ENCODE data around the gene MRPS10.

Gene MRPS10

DNA sequence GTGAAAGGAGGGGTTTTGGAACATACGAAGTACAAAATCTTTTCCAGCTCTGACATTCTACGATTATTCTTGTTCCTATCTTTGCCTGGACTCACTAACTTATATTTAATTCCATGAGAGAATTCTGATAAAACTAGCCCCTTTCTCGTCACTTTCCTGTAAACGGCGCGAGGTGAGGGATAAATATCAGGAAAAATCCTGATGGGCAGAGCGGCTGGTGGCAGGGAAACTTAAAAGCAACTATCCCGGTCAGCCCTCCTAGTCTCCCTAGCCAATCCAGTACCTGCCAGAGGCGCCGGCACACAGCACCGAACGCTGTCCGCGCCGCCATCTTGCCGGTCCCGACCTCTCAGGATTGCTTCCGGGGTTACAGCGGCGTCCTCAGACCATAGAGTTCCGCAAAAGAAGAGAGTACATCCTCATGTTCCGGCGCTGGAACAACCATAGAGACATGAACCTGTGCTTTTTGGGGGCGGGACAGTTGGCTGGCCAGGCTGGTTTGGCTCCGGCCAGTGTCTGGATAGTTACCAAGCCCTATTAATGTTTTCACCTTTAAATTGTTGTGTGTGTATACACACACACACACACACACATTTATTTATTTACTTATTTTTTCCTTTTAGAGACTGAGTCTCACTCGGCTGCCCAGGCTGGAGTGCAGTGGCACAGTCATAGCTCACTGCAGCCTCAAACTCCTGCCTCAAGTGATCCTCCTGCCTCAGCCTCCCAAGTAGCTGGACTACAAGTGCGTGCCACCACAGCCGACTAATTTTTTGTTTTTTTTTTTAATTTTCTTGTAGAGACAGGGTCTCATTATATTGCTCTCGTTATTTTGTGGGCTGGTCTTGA, at the start of gene MRPS10:
MRPS10 (minus strand) TSS at position 343 of the 849 bp plus-strand sequence; CDS start at position 331, 12 bp downstream.
- H3K27ac ChIP-seq (ENCODE audit: low read depth, low read length): peak within 1 kb of the TSS; percentile 91
- peaks cover 13% of the 10 kb centered on the region for H3K4me1 ChIP-seq (ENCODE audit: insufficient read depth, low read length)
- H3K27me3 ChIP-seq (ENCODE audit: control insufficient read depth in 1 of 2, insufficient read depth in 2 of 2, low read length in 2 of 2): no peaks in the 10 kb centered on the region
- H3K36me3 ChIP-seq (ENCODE audit: insufficient read depth, low read length): peaks cover 12% of the 10 kb centered on the region
- H3K9me3 ChIP-seq (ENCODE audit: low read length): no peaks in the 10 kb centered on the region
- peak within 1 kb of the TSS; percentile 70 for H3K9ac ChIP-seq (ENCODE audit: low read length)
- peak within 1 kb of the TSS; percentile 74 to 83 for H3K4me3 ChIP-seq (ENCODE audit: low read depth in 1 of 2, low read length in 2 of 2)

- Histone ChIP-seq H3K27me3 (ENCODE audit: control insufficient read depth in 1 of 2, insufficient read depth in 2 of 2, low read length in 2 of 2) (no peaks in the 10 kb centered on the region), H3K9ac (ENCODE audit: low read length) (no peak overlapping the region), H3K4me3 (ENCODE audit: low read depth in 1 of 2, low read length in 2 of 2) (no peak overlapping the region), H3K27ac (ENCODE audit: low read depth, low read length) (no peak overlapping the region), H3K4me1 (ENCODE audit: insufficient read depth, low read length) (peaks cover 6% of the 10 kb centered on the region), H3K9me3 (ENCODE audit: low read length) (no peaks in the 10 kb centered on the region), H3K36me3 (ENCODE audit: insufficient read depth, low read length) (peaks cover 9% of the 10 kb centered on the region)
These were observed 48.9 kb upstream of the MRPS10 start for GRCh38 chr6:42266538-42266937.

DNA sequence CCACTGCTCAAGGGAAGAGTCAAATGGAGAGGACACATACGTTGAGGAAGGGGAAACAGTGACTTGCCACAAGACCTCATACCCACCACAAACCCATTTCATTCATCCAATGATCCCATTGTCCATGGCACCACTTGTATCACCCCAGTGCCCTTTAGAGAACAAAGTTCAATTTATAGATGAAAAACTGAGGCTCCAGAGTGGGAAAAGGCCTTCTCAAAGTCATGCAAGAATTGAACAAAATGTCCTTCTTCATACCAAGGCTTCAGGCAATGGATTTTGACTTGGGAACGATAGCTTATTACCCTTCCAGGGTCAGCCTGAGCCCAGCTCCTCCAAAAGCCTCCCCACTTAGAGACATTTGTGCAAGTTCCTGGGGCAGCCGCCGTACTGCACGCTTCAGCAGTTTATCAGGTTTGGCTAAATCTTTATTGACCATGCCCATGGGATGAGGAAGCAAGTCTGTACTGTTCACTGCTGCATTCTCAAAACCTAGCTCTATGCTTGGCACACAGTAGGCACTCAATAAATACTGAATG, 47.3 kb upstream of the MRPS10 start:
- Histone ChIP-seq H3K27me3 (ENCODE audit: control insufficient read depth in 1 of 2, insufficient read depth in 2 of 2, low read length in 2 of 2) (no peaks in the 10 kb centered on the region), H3K27ac (ENCODE audit: low read depth, low read length) (no peak overlapping the region), H3K4me3 (ENCODE audit: low read depth in 1 of 2, low read length in 2 of 2) (no peak overlapping the region), H3K9ac (ENCODE audit: low read length) (no peak overlapping the region), H3K4me1 (ENCODE audit: insufficient read depth, low read length) (peaks cover 13% of the 10 kb centered on the region), H3K9me3 (ENCODE audit: low read length) (no peaks in the 10 kb centered on the region), H3K36me3 (ENCODE audit: insufficient read depth, low read length) (peaks cover 9% of the 10 kb centered on the region)

DNA sequence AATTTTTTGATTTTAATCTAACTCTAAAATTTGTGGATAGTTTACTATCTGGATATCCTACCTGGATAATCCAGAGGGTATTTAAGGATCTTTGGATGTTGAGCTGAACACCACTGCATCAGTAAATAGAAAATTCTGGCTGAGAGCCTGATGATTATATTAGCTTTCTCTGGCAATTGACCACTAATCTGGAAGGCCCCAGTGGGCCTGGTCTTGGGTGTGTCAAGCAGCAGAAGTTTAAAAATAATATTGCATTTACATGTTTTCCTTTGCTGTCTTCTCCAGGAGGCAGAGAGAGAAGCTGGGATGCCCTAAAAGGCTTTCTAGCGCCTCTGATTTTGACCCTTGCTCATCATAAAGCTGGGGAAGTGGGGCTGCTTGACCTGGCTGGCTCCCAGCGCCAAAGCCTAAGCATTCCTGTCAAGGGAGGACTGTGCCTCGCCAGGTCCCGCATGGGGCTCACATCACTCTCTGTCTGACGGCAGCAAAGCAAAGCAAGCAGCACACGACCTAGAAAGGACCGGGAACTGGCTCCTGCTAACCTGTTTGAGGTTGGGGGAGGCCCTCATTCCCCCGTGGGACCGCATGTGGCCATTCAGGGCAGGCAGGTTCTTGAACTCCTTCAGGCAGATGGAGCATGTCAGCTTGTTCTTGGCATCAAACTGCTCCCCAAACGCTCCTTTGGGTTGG, 46.6 kb upstream of the MRPS10 start:
- H3K9ac ChIP-seq (ENCODE audit: low read length): no peak overlapping the region
- H3K4me3 ChIP-seq (ENCODE audit: low read depth in 1 of 2, low read length in 2 of 2): no peak overlapping the region
- no peaks in the 10 kb centered on the region for H3K9me3 ChIP-seq (ENCODE audit: low read length)
- peaks cover 3% of the 10 kb centered on the region for H3K36me3 ChIP-seq (ENCODE audit: insufficient read depth, low read length)
- peaks cover 13% of the 10 kb centered on the region for H3K4me1 ChIP-seq (ENCODE audit: insufficient read depth, low read length)
- no peaks in the 10 kb centered on the region for H3K27me3 ChIP-seq (ENCODE audit: control insufficient read depth in 1 of 2, insufficient read depth in 2 of 2, low read length in 2 of 2)
- no peak overlapping the region for H3K27ac ChIP-seq (ENCODE audit: low read depth, low read length)

- H3K4me1 ChIP-seq (ENCODE audit: insufficient read depth, low read length): peaks cover 13% of the 10 kb centered on the region
- H3K27ac ChIP-seq (ENCODE audit: low read depth, low read length): no peak overlapping the region
- H3K36me3 ChIP-seq (ENCODE audit: insufficient read depth, low read length): peaks cover under 1% of the 10 kb centered on the region
- H3K27me3 ChIP-seq (ENCODE audit: control insufficient read depth in 1 of 2, insufficient read depth in 2 of 2, low read length in 2 of 2): no peaks in the 10 kb centered on the region
- no peaks in the 10 kb centered on the region for H3K9me3 ChIP-seq (ENCODE audit: low read length)
- H3K9ac ChIP-seq (ENCODE audit: low read length): no peak overlapping the region
- H3K4me3 ChIP-seq (ENCODE audit: low read depth in 1 of 2, low read length in 2 of 2): no peak overlapping the region
These were observed 45.6 kb upstream of the MRPS10 start for GRCh38 chr6:42263165-42263728.

DNA sequence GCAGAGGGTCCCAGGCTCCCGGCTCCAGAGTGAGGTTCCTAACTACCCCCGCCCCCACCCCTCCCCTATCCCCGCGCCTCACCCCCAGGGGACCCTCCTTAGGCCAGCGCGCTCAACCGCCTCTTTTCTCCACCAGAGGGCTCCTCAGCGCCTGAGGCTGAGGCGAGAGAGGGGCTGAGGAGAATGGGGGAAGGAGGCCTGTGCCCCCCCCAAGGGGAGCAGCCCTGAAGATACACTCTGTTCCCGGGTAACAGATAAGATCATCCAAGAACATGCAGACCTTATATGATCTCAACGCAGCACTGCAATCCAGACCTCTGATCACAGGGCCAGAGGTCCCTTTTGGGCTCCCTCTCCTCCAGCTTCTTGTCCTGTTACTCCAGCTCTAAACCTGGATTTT, 43.3 kb upstream of the MRPS10 start:
- peaks cover 18% of the 10 kb centered on the region for H3K36me3 ChIP-seq (ENCODE audit: insufficient read depth, low read length)
- H3K4me1 ChIP-seq (ENCODE audit: insufficient read depth, low read length): peaks cover 13% of the 10 kb centered on the region
- H3K9ac ChIP-seq (ENCODE audit: low read length): no peak overlapping the region
- H3K4me3 ChIP-seq (ENCODE audit: low read depth in 1 of 2, low read length in 2 of 2): no peak overlapping the region
- H3K27me3 ChIP-seq (ENCODE audit: control insufficient read depth in 1 of 2, insufficient read depth in 2 of 2, low read length in 2 of 2): no peaks in the 10 kb centered on the region
- H3K9me3 ChIP-seq (ENCODE audit: low read length): no peaks in the 10 kb centered on the region
- H3K27ac ChIP-seq (ENCODE audit: low read depth, low read length): no peak overlapping the region

- Histone ChIP-seq H3K4me3 (ENCODE audit: low read depth in 1 of 2, low read length in 2 of 2) (no peak overlapping the region), H3K4me1 (ENCODE audit: insufficient read depth, low read length) (peaks cover 13% of the 10 kb centered on the region), H3K9me3 (ENCODE audit: low read length) (no peaks in the 10 kb centered on the region), H3K27me3 (ENCODE audit: control insufficient read depth in 1 of 2, insufficient read depth in 2 of 2, low read length in 2 of 2) (no peaks in the 10 kb centered on the region), H3K9ac (ENCODE audit: low read length) (no peak overlapping the region), H3K36me3 (ENCODE audit: insufficient read depth, low read length) (peaks cover 18% of the 10 kb centered on the region), H3K27ac (ENCODE audit: low read depth, low read length) (no peak overlapping the region)
These were observed 42.8 kb upstream of the MRPS10 start for GRCh38 chr6:42260396-42260888.

DNA sequence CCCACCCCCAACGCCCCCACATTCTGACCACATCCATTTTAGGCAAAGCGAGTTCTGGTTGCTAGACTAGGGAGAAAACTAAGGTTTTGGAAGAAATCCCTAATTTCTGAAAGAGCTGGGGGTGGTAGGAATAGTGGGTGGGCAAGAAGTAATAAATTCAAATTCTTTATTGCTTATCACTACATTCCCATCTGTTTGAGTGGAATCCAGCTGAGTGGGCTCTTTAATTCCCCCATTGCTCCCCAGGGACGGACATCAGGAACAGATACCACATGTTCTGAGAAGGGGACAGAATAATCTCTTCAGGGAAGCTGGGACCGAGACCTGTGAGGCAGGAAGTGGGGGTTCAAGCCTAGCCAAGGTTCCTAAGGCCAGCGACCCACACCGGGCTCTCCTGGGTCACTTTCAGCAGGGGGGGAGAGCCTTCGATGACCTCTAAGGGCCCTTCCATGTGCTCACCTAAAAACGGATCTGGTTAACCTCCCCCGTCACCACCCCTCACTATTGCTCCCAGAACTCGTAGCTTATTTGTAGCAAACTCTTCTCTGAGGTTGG, 42.3 kb upstream of the MRPS10 start:
- H3K27ac ChIP-seq (ENCODE audit: low read depth, low read length): no peak overlapping the region
- no peak overlapping the region for H3K4me3 ChIP-seq (ENCODE audit: low read depth in 1 of 2, low read length in 2 of 2)
- no peak overlapping the region for H3K9ac ChIP-seq (ENCODE audit: low read length)
- peaks cover 13% of the 10 kb centered on the region for H3K4me1 ChIP-seq (ENCODE audit: insufficient read depth, low read length)
- H3K27me3 ChIP-seq (ENCODE audit: control insufficient read depth in 1 of 2, insufficient read depth in 2 of 2, low read length in 2 of 2): no peaks in the 10 kb centered on the region
- H3K36me3 ChIP-seq (ENCODE audit: insufficient read depth, low read length): peaks cover 19% of the 10 kb centered on the region
- no peaks in the 10 kb centered on the region for H3K9me3 ChIP-seq (ENCODE audit: low read length)

DNA sequence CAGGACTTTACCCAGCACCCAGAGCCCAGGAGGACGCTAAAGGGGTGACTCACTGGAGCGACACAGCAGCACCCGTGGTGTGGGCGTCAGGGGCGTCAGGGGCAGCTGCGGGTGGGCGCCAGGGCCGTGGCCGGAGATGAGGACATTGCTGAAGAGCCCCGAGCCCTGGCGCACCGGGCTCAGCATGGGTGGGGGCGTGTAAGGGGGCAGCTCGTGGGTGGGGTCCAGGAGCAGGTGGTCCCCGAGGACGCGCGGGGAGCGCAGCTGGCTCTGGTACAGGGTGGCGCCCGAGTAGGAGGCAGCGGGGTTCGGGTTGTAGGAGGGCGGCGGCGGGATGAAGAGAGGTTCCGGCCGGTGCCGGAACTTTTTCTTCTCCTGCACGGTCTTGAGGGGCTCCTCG, 41.6 kb upstream of the MRPS10 start:
- Histone ChIP-seq H3K36me3 (ENCODE audit: insufficient read depth, low read length) (peaks cover 25% of the 10 kb centered on the region), H3K9me3 (ENCODE audit: low read length) (no peaks in the 10 kb centered on the region), H3K9ac (ENCODE audit: low read length) (no peak overlapping the region), H3K4me1 (ENCODE audit: insufficient read depth, low read length) (peaks cover 7% of the 10 kb centered on the region), H3K27me3 (ENCODE audit: control insufficient read depth in 1 of 2, insufficient read depth in 2 of 2, low read length in 2 of 2) (no peaks in the 10 kb centered on the region), H3K4me3 (ENCODE audit: low read depth in 1 of 2, low read length in 2 of 2) (no peak overlapping the region), H3K27ac (ENCODE audit: low read depth, low read length) (no peak overlapping the region)

DNA sequence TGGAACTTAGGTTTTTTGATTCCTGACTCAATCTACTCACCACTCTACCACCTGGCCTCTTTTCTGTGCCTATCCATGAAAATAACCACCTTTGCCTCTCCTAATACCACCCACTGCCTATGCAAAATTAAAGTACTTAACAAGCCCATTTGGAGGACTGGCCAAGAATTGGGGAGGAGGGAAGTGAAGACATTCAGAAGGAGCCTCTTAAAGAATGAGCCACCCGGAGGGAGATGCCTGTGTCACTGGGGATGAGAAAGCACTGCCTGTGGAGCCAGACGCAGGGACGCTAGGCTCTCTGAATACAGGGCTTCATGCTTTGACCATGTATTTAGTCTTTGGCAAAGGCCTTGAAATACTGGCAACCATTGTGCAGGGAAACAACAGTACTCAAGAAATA, 40.0 kb upstream of the MRPS10 start:
- peaks cover 39% of the 10 kb centered on the region for H3K36me3 ChIP-seq (ENCODE audit: insufficient read depth, low read length)

GRCh38 chr6:42257063-42257462, 39.4 kb upstream of the MRPS10 start:
- Histone ChIP-seq H3K9me3 (ENCODE audit: low read length) (no peaks in the 10 kb centered on the region), H3K4me3 (ENCODE audit: low read depth in 1 of 2, low read length in 2 of 2) (no peak overlapping the region), H3K4me1 (ENCODE audit: insufficient read depth, low read length) (peaks cover 11% of the 10 kb centered on the region), H3K36me3 (ENCODE audit: insufficient read depth, low read length) (peaks cover 39% of the 10 kb centered on the region), H3K9ac (ENCODE audit: low read length) (no peak overlapping the region), H3K27ac (ENCODE audit: low read depth, low read length) (no peak overlapping the region), H3K27me3 (ENCODE audit: control insufficient read depth in 1 of 2, insufficient read depth in 2 of 2, low read length in 2 of 2) (no peaks in the 10 kb centered on the region)

More for the DNA sequence above, 40.0 kb upstream of the MRPS10 start:
- Histone ChIP-seq H3K4me1 (ENCODE audit: insufficient read depth, low read length) (peaks cover 6% of the 10 kb centered on the region), H3K27ac (ENCODE audit: low read depth, low read length) (no peak overlapping the region), H3K4me3 (ENCODE audit: low read depth in 1 of 2, low read length in 2 of 2) (no peak overlapping the region), H3K9me3 (ENCODE audit: low read length) (no peaks in the 10 kb centered on the region), H3K27me3 (ENCODE audit: control insufficient read depth in 1 of 2, insufficient read depth in 2 of 2, low read length in 2 of 2) (no peaks in the 10 kb centered on the region), H3K9ac (ENCODE audit: low read length) (no peak overlapping the region)
